HepG2 (cell line): ENCODE measurements around the gene STAG3. TPM values are rescaled to one million over a fixed set of nuclear protein-coding genes. Genes with fewer than 3 reads are reported as not detected.

ENCODE experiments used
- ATAC-seq: fragments of 200-7000 bp; cut with Tn5 transposase; 3 replicates; pipeline ENCODE4 v1.9.1; 2020; ENCODE audit warnings: mild to moderate bottlenecking, moderate library complexity
- BruUV-seq: library from RNA; stranded (reverse); fragments of 400-500 nt; replicated peaks from 2 replicates; lab custom pipeline; 2021; lab: Mats Ljungman, UMichigan
- CTCF ChIA-PET: fragments of 300-600 bp; formaldehyde crosslinking; extraction: SDS; loops from one replicate; lab custom pipeline; 2021; ENCODE audit warnings: low total read pairs, inconsistent platforms, low intra/inter-chr PET ratio; lab: Yijun Ruan, JAX
- POLR2A ChIA-PET: fragments of 350-600 bp; sonication (Branson Sonifier 250); formaldehyde crosslinking; loops from one replicate; lab custom pipeline; 2020; ENCODE audit warnings: antibody characterized with exemption, inconsistent platforms; lab: Yijun Ruan, JAX
- DNase-seq: peaks from one replicate; pipeline ENCODE4 v3.0.0-alpha.2; 2015; ENCODE audit warnings: low spot score
- FAIRE-seq: peaks from 3 replicates; lab custom pipeline; 2011; peaks lifted over from hg19 to GRCh38; lab: Jason Lieb, UNC
- H2AFZ ChIP-seq: one replicate; pipeline ENCODE4 v1.6.1; 2011; ENCODE audit warnings: low read length, inconsistent platforms
- H3K27ac ChIP-seq: fragments of 300-600 bp; 3 replicates; pipeline ENCODE4 v1.8.0; 2011; ENCODE audit warnings: mixed run types, mild to moderate bottlenecking, mixed read lengths, low read length, inconsistent platforms; ENCODE audit not compliant: insufficient read depth; ENCODE audit errors: extremely low read length
- H3K27me3 ChIP-seq, 2 experiments: fragments of 200-600 bp in 1 of 2; 2 replicates in 1 of 2; 3 replicates in 1 of 2; pipeline versions ENCODE4 v1.6.0 to v1.8.0; 2011; ENCODE audit warnings: low read length in 2 of 2, mild to moderate bottlenecking in 2 of 2, moderate library complexity in 2 of 2, inconsistent platforms in 1 of 2; ENCODE audit not compliant: insufficient read depth in 2 of 2, control insufficient read depth in 1 of 2
- H3K36me3 ChIP-seq, 2 experiments: fragments of 200-600 bp in 1 of 2; replicated peaks in 1 of 2; 2 replicates in 1 of 2; 3 replicates in 1 of 2; pipeline versions ENCODE4 v1.5.1 to v1.8.0; 2011; ENCODE audit warnings: low read length in 2 of 2, inconsistent platforms in 1 of 2; ENCODE audit not compliant: insufficient read depth in 2 of 2, control insufficient read depth in 1 of 2
- H3K4me1 ChIP-seq: 2 replicates; pipeline ENCODE4 v1.5.1; 2012; ENCODE audit warnings: low read length, inconsistent platforms; ENCODE audit not compliant: insufficient read depth
- H3K4me2 ChIP-seq: 2 replicates; pipeline ENCODE4 v1.6.0; 2011; ENCODE audit warnings: low read depth, low read length, inconsistent platforms
- H3K4me3 ChIP-seq, 3 experiments: fragments of 200-600 bp in 1 of 3; sonication (generic), shearing (Covaris generic) in 1 of 3; replicated peaks in 1 of 3; 2 replicates each; pipeline ENCODE4 v1.5.1; 2011 to 2016; ENCODE audit warnings: low read length in 3 of 3, inconsistent platforms in 2 of 3, low read depth in 2 of 3, mild to moderate bottlenecking in 2 of 3, control low read depth in 1 of 3, mixed read lengths in 1 of 3; ENCODE audit not compliant: insufficient read depth in 1 of 3
- H3K79me2 ChIP-seq: one replicate; pipeline ENCODE4 v1.6.1; 2011; ENCODE audit warnings: low read length, inconsistent platforms; ENCODE audit not compliant: insufficient read depth
- H3K9ac ChIP-seq: 2 replicates; pipeline ENCODE4 v1.6.0; 2011; ENCODE audit warnings: mild to moderate bottlenecking, low read depth, low read length, inconsistent platforms; ENCODE audit not compliant: insufficient read depth
- H3K9me3 ChIP-seq: 2 replicates; pipeline ENCODE4 v1.5.1; 2012; ENCODE audit warnings: mild to moderate bottlenecking, low read length
- H4K20me1 ChIP-seq: 2 replicates; pipeline ENCODE4 v1.6.0; 2011; ENCODE audit warnings: inconsistent platforms, mild to moderate bottlenecking, low read length, moderate library complexity; ENCODE audit not compliant: insufficient read depth
- CBX5 ChIP-seq: sonication (generic); formaldehyde crosslinking; IDR thresholded peaks from 2 replicates; pipeline ENCODE4 v1.4.0; 2020; ENCODE audit warnings: missing genetic modification reagents, borderline replicate concordance
- ELF4 ChIP-seq: sonication (generic); formaldehyde crosslinking; IDR thresholded peaks from 2 replicates; pipeline ENCODE4 v1.5.0; 2020; ENCODE audit warnings: missing genetic modification reagents, mild to moderate bottlenecking, moderate library complexity, borderline replicate concordance
- FOXA3 ChIP-seq: IDR thresholded peaks from 2 replicates; pipeline ENCODE4 v1.6.1; 2016; ENCODE audit warnings: missing genetic modification reagents, missing compliant biosample characterization
- JUNB ChIP-seq: sonication (generic); formaldehyde crosslinking; IDR thresholded peaks from 2 replicates; pipeline ENCODE4 v1.8.0; 2022; ENCODE audit warnings: missing genetic modification reagents, mild to moderate bottlenecking, borderline replicate concordance
- MIER2 ChIP-seq: IDR thresholded peaks from 2 replicates; pipeline ENCODE4 v1.6.1; 2016; ENCODE audit warnings: missing biosample characterization, missing genetic modification reagents
- NFATC3 ChIP-seq: sonication (generic); formaldehyde crosslinking; IDR thresholded peaks from 2 replicates; pipeline ENCODE4 v1.5.1; 2020; ENCODE audit warnings: mild to moderate bottlenecking, missing genetic modification reagents
- RAD21 ChIP-seq: fragments of 450-650 bp; formaldehyde crosslinking; IDR thresholded peaks from 2 replicates; pipeline ENCODE4 v1.5.0; 2020; ENCODE audit warnings: mild to moderate bottlenecking
- RFX3 ChIP-seq: IDR thresholded peaks from 2 replicates; pipeline ENCODE4 v1.6.1; 2016; ENCODE audit warnings: missing biosample characterization, missing genetic modification reagents
- TAF1 ChIP-seq: sonication (generic); formaldehyde crosslinking; IDR thresholded peaks from 2 replicates; pipeline ENCODE4 v1.4.0; 2020; ENCODE audit warnings: missing genetic modification reagents
- TEAD2 ChIP-seq: sonication (generic); formaldehyde crosslinking; IDR thresholded peaks from 2 replicates; pipeline ENCODE4 v1.9.0; 2021; ENCODE audit warnings: missing genetic modification reagents
- ZBTB42 ChIP-seq: sonication (generic); formaldehyde crosslinking; IDR thresholded peaks from 2 replicates; pipeline ENCODE4 v1.5.0; 2020; ENCODE audit warnings: mild to moderate bottlenecking, missing genetic modification reagents
- ZBTB8A ChIP-seq: sonication (generic); formaldehyde crosslinking; IDR thresholded peaks from 2 replicates; pipeline ENCODE4 v1.4.0; 2020; ENCODE audit warnings: mild to moderate bottlenecking, low read depth, missing genetic modification reagents, borderline replicate concordance
- ZFP82 ChIP-seq: sonication (generic); formaldehyde crosslinking; IDR thresholded peaks from 2 replicates; pipeline ENCODE4 v1.5.1; 2020; ENCODE audit warnings: mild to moderate bottlenecking, missing genetic modification reagents, borderline replicate concordance
- ZNF143 ChIP-seq: sonication (generic); formaldehyde crosslinking; IDR thresholded peaks from 2 replicates; pipeline ENCODE4 v1.4.0; 2020; ENCODE audit warnings: missing genetic modification reagents
- ZNF264 ChIP-seq: sonication (generic); formaldehyde crosslinking; IDR thresholded peaks from 2 replicates; pipeline ENCODE4 v1.4.0; 2020; ENCODE audit warnings: missing genetic modification reagents
- ZNF367 ChIP-seq: sonication (generic); formaldehyde crosslinking; IDR thresholded peaks from 2 replicates; pipeline ENCODE4 v1.4.0; 2020; ENCODE audit warnings: missing genetic modification reagents, borderline replicate concordance
- ZNF652 ChIP-seq: IDR thresholded peaks from 2 replicates; pipeline ENCODE4 v1.6.1; 2016; ENCODE audit warnings: low read depth, borderline replicate concordance
- WGBS: methylation state at CpG from one replicate; pipeline ENCODE4 v1.1.6; 2017; ENCODE audit warnings: low lambda C conversion rate; 5-methylcytosine and 5-hydroxymethylcytosine counted together
- in situ Hi-C: cut with HindIII; loops from 2 replicates; pipeline ENCODE4 v1.10.0; 2017; ENCODE audit warnings: low pct_unique_long_range_greater_than_20kb; ENCODE audit not compliant: extremely low pct_ligation_motif_present
- intact Hi-C: fragments of 100-400 bp; cut with micrococcal nuclease; formaldehyde crosslinking; loops from one replicate; pipeline ENCODE4 v1.10.0; 2022; ENCODE audit not compliant: unreplicated experiment
- polyA plus RNA-seq, 8 experiments: library from polyadenylated mRNA; depleted of rRNA in 3 of 8; stranded (reverse) in 7 of 8; unstranded in 1 of 8; fragments of >200 nt; fragmentation: Illumina TruSeq in 4 of 8; extraction: Trizol in 4 of 8; gene quantifications; 2 replicates each; pipeline versions ENCODE4 v1.2.1 to v1.2.3, GENCODE V29; 2011 to 2016; ENCODE audit warnings: low read depth in 4 of 8, missing spikeins in 1 of 8, mixed read lengths in 1 of 8; ENCODE audit not compliant: insufficient read depth in 1 of 8
- total RNA-seq, 5 experiments: library from RNA; depleted of rRNA; stranded (reverse); fragments of >200 nt; fragmentation: Illumina TruSeq; extraction: Trizol; gene quantifications; 2 replicates each; pipeline ENCODE4 v1.2.3, GENCODE V29; 2016; ENCODE audit warnings: low read depth in 1 of 5
- TF ChIP-seq, protein P1 (sequence below): sonication (generic); formaldehyde crosslinking; IDR thresholded peaks from 2 replicates; pipeline ENCODE4 v1.5.0; 2020; ENCODE audit warnings: mild to moderate bottlenecking, missing genetic modification reagents, moderate library complexity
- TF ChIP-seq, protein P2 (sequence below): sonication (generic); formaldehyde crosslinking; IDR thresholded peaks from 2 replicates; pipeline ENCODE4 v1.4.0; 2020; ENCODE audit warnings: mild to moderate bottlenecking, missing genetic modification reagents

Gene STAG3
- total and polyA plus RNA-seq, 2 of the 13 experiments (the other 11 are each of a cell fraction or from before 2014, with no cell fraction given), result 0.09 to 0.33 TPM

DNA sequence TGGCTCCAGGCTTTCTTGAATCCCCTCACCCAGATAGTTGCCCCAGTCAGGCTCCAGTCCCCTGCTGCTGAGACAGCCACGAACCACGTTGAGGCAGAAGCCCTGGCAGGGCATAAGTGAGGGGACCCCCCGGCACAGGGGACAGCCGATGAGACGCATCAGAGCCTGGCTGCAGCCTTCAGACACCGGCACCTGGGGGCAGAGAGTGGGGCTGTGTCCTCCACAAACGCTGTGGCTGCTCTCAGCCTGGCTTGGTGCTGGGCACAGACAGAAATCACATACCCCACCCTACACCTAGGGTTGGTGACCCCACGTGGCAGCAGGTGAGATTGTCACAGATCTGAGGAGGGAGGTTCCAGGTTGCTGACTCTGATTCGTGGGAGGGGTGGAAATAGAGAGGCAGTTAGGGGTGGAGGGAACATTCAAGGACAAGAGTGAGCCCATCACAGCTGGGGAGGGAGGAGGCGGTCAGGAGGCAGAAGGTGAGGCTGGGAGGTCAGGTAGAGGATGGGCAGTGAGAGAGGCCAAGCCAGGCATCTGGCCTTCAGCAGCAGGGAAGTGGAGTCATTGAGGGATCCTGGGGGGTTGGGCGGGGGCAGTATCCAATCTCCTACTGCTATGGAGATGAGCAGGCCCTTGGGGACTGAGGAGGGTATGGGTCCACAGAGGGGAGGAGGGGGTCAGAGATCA is 3.8 kb upstream of the STAG3 start:
- no peak overlapping the region for H2AFZ ChIP-seq
- no peaks in the 10 kb centered on the region for H3K9me3 ChIP-seq
- H3K36me3 ChIP-seq, result no peaks in the 10 kb centered on the region
- no peak overlapping the region for H3K4me2 ChIP-seq
- H3K4me3 ChIP-seq, result no peak overlapping the region
- H3K4me1 ChIP-seq, result peaks cover 35% of the 10 kb centered on the region
- 56% methylated on average over 8 of the region's 11 CpGs for WGBS
- DNase-seq (no peak), ATAC-seq (peak; percentile 5; the same call in 1 of the 3 replicates), FAIRE-seq (no peak)
- TF ChIP-seq, protein P1, sequence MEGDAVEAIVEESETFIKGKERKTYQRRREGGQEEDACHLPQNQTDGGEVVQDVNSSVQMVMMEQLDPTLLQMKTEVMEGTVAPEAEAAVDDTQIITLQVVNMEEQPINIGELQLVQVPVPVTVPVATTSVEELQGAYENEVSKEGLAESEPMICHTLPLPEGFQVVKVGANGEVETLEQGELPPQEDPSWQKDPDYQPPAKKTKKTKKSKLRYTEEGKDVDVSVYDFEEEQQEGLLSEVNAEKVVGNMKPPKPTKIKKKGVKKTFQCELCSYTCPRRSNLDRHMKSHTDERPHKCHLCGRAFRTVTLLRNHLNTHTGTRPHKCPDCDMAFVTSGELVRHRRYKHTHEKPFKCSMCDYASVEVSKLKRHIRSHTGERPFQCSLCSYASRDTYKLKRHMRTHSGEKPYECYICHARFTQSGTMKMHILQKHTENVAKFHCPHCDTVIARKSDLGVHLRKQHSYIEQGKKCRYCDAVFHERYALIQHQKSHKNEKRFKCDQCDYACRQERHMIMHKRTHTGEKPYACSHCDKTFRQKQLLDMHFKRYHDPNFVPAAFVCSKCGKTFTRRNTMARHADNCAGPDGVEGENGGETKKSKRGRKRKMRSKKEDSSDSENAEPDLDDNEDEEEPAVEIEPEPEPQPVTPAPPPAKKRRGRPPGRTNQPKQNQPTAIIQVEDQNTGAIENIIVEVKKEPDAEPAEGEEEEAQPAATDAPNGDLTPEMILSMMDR (CRISPR knock-in tag), result peak; percentile 21; the same call in 1 of the 2 replicates
- no peak for TF ChIP-seq TAF1 (CRISPR knock-in tag)
- POLR2A ChIA-PET, result no interaction called here
- H3K79me2 ChIP-seq, result no peaks in the 10 kb centered on the region
- peaks cover 3 to 25% of the 10 kb centered on the region in 2 experiments; a peak in 3 of 5 replicates for H3K27me3 ChIP-seq
- no peak overlapping the region for H3K9ac ChIP-seq
- no TSS peak for BruUV-seq
- CTCF ChIA-PET, result no interaction called here
- H4K20me1 ChIP-seq, result no peaks in the 10 kb centered on the region
- in situ Hi-C loops (no loop called here), intact Hi-C loops (no loop called here)
- no peak overlapping the region for H3K27ac ChIP-seq

DNA sequence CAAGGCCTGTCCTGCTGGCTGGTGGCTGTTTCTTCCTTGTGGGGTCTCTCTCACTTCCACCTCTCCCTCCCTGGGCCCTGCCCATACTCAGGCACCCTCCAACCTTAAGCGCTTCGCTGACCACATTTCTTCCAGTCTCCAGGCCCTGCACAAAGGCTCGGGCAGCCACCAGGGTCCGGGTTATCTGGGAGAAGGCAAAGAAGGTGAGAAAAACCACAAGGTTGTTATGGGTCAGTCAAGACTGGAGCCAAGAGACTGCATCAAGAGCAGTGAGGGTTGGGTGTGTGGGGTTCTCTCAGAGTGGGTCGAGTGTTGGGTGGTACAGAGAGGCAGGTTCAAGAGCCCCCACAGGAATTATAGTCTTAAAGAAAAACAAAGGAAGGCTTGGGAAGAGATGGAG is 3.1 kb upstream of the STAG3 start:
- Histone ChIP-seq H3K9ac (no peak overlapping the region), H2AFZ (no peak overlapping the region), H3K27me3 (peaks cover 3 to 23% of the 10 kb centered on the region in 2 experiments; a peak in 3 of 5 replicates), H3K79me2 (no peaks in the 10 kb centered on the region), H3K4me2 (no peak overlapping the region), H3K4me1 (peaks cover 29% of the 10 kb centered on the region), H3K27ac (no peak overlapping the region), H3K4me3 (no peak overlapping the region), H3K36me3 (no peaks in the 10 kb centered on the region), H4K20me1 (no peaks in the 10 kb centered on the region), H3K9me3 (no peaks in the 10 kb centered on the region)
- POLR2A ChIA-PET, result no interaction called here
- no peak for DNase-seq
- no TSS peak for BruUV-seq
- intact Hi-C loops, result no loop called here
- WGBS, result 83% methylated on average over 5 of the region's 5 CpGs
- in situ Hi-C loops, result no loop called here
- ATAC-seq, result no peak
- CTCF ChIA-PET, result no interaction called here
- no peak for FAIRE-seq
- TF ChIP-seq ZNF367 (CRISPR knock-in tag) (no peak), JUNB (CRISPR knock-in tag) (no peak), RFX3 (CRISPR knock-in tag) (no peak), RAD21 (no peak), CBX5 (no peak), FOXA3 (CRISPR knock-in tag) (no peak), ZNF143 (CRISPR knock-in tag) (no peak), ZFP82 (CRISPR knock-in tag) (no peak), ZBTB42 (CRISPR knock-in tag) (no peak), MIER2 (no peak), ZBTB8A (CRISPR knock-in tag) (no peak), TEAD2 (CRISPR knock-in tag) (no peak), NFATC3 (CRISPR knock-in tag) (no peak), ZNF264 (no peak), ZNF652 (CRISPR knock-in tag) (no peak), ELF4 (CRISPR knock-in tag) (no peak)
- TF ChIP-seq, protein P2, sequence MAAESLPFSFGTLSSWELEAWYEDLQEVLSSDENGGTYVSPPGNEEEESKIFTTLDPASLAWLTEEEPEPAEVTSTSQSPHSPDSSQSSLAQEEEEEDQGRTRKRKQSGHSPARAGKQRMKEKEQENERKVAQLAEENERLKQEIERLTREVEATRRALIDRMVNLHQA (CRISPR knock-in tag), result no peak
